ENCODE measurements around the gene TIMP2.

The TIMP2 gene

GRCh38 chr17:78831688-78832540 is 93.3 kb downstream of the TIMP2 start:
- Histone ChIP-seq H3K4me1 (ENCODE audit: insufficient read depth, low read length) (no peaks in the 10 kb centered on the region), H3K27me3 (ENCODE audit: insufficient read depth, low read length) (no peaks in the 10 kb centered on the region), H3K4me3 (ENCODE audit: low read length) (no peak overlapping the region), H3K9me3 (ENCODE audit: insufficient read depth, low read depth, low read length) (no peaks in the 10 kb centered on the region), H3K27ac (ENCODE audit: low read length) (no peak overlapping the region), H3K9ac (ENCODE audit: low read depth, low read length) (no peak overlapping the region), H3K36me3 (ENCODE audit: insufficient read depth, low read depth, low read length) (peaks cover 97% of the 10 kb centered on the region)

- peaks cover 97% of the 10 kb centered on the region for H3K36me3 ChIP-seq (ENCODE audit: insufficient read depth, low read depth, low read length)
Measured at GRCh38 chr17:78829477-78829876, 95.7 kb downstream of the TIMP2 start.

DNA sequence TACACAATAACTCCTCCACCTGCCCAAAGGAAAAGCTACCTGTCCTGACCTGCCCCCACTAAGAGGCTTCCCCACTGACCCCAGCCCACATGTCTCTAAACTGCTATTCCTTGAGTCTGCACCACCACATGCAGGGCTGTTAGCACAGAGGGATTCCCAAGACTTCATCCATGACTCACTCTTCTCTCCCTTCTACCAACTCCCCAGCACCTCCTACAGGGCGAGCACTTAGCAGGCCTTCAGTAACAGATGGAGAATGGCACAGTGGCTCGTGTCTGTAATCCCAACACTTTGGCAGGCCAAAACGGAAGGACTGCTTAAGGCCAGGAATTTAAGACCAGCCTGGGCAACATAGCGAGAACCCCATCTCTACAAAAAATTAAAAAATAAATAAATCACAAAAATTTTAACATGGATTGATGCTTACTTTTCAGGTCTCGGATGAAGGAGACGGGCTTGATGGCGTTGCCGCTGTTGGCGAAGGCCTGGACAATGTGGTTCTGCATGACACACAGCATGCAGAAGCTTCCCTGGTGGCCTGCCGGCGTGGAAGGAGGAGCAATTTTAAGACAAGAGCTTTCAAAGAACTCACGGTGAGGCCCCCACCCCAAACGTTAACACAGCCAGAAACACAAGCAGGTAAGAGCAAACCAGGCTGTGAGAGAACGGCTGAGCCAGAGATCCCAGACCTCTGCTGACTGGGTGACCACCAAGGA is 96.6 kb downstream of the TIMP2 start:
- Histone ChIP-seq H3K9ac (ENCODE audit: low read depth, low read length) (no peak overlapping the region; the same call in 1 of the 2 replicates), H3K36me3 (ENCODE audit: insufficient read depth, low read depth, low read length) (peaks cover 97% of the 10 kb centered on the region), H3K9me3 (ENCODE audit: insufficient read depth, low read depth, low read length) (no peaks in the 10 kb centered on the region), H3K27me3 (ENCODE audit: insufficient read depth, low read length) (no peaks in the 10 kb centered on the region), H3K4me3 (ENCODE audit: low read length) (no peak overlapping the region), H3K4me1 (ENCODE audit: insufficient read depth, low read length) (no peaks in the 10 kb centered on the region), H3K27ac (ENCODE audit: low read length) (no peak overlapping the region)

More at GRCh38 chr17:78829477-78829876, 95.7 kb downstream of the TIMP2 start:
- no peaks in the 10 kb centered on the region for H3K9me3 ChIP-seq (ENCODE audit: insufficient read depth, low read depth, low read length)
- H3K4me3 ChIP-seq (ENCODE audit: low read length): no peak overlapping the region
- H3K4me1 ChIP-seq (ENCODE audit: insufficient read depth, low read length): no peaks in the 10 kb centered on the region
- H3K9ac ChIP-seq (ENCODE audit: low read depth, low read length): no peak overlapping the region
- no peak overlapping the region for H3K27ac ChIP-seq (ENCODE audit: low read length)
- no peaks in the 10 kb centered on the region for H3K27me3 ChIP-seq (ENCODE audit: insufficient read depth, low read length)

GRCh38 chr17:78826836-78827509 is 98.2 kb downstream of the TIMP2 start:
- H3K27ac ChIP-seq (ENCODE audit: low read length): no peak overlapping the region
- peaks cover 95% of the 10 kb centered on the region for H3K36me3 ChIP-seq (ENCODE audit: insufficient read depth, low read depth, low read length)
- no peaks in the 10 kb centered on the region for H3K27me3 ChIP-seq (ENCODE audit: insufficient read depth, low read length)
- no peaks in the 10 kb centered on the region for H3K9me3 ChIP-seq (ENCODE audit: insufficient read depth, low read depth, low read length)
- no peak overlapping the region for H3K9ac ChIP-seq (ENCODE audit: low read depth, low read length)
- H3K4me3 ChIP-seq (ENCODE audit: low read length): no peak overlapping the region
- no peaks in the 10 kb centered on the region for H3K4me1 ChIP-seq (ENCODE audit: insufficient read depth, low read length)

DNA sequence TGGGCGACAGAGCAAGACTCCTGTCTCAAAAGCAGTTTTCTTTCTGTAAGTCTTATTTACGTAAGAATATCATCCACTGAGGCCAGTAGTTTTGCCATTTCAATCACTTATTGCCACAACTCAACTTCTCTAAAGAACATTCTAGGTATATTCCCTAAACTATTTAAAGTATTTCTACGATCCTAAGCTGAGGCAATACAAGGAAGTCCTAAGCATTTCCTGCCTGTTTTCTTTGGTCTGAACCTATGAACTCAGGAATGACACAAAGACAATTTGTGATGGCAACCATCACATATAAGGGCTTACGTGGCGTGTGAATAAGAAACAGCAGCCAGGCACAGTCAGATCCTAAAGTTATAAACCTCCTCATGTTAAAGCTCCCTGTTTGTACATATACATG is 98.8 kb downstream of the TIMP2 start:
- no peaks in the 10 kb centered on the region for H3K4me1 ChIP-seq (ENCODE audit: insufficient read depth, low read length)
- H3K4me3 ChIP-seq (ENCODE audit: low read length): no peak overlapping the region
- H3K9me3 ChIP-seq (ENCODE audit: insufficient read depth, low read depth, low read length): no peaks in the 10 kb centered on the region
- H3K9ac ChIP-seq (ENCODE audit: low read depth, low read length): no peak overlapping the region
- peaks cover 95% of the 10 kb centered on the region for H3K36me3 ChIP-seq (ENCODE audit: insufficient read depth, low read depth, low read length)
- no peaks in the 10 kb centered on the region for H3K27me3 ChIP-seq (ENCODE audit: insufficient read depth, low read length)
- no peak overlapping the region for H3K27ac ChIP-seq (ENCODE audit: low read length)

GRCh38 chr17:78825696-78826095 is 99.5 kb downstream of the TIMP2 start:
- Histone ChIP-seq H3K9ac (ENCODE audit: low read depth, low read length) (no peak overlapping the region), H3K4me3 (ENCODE audit: low read length) (no peak overlapping the region), H3K9me3 (ENCODE audit: insufficient read depth, low read depth, low read length) (no peaks in the 10 kb centered on the region), H3K27ac (ENCODE audit: low read length) (no peak overlapping the region), H3K27me3 (ENCODE audit: insufficient read depth, low read length) (no peaks in the 10 kb centered on the region), H3K36me3 (ENCODE audit: insufficient read depth, low read depth, low read length) (peaks cover 95% of the 10 kb centered on the region), H3K4me1 (ENCODE audit: insufficient read depth, low read length) (no peaks in the 10 kb centered on the region)

DNA sequence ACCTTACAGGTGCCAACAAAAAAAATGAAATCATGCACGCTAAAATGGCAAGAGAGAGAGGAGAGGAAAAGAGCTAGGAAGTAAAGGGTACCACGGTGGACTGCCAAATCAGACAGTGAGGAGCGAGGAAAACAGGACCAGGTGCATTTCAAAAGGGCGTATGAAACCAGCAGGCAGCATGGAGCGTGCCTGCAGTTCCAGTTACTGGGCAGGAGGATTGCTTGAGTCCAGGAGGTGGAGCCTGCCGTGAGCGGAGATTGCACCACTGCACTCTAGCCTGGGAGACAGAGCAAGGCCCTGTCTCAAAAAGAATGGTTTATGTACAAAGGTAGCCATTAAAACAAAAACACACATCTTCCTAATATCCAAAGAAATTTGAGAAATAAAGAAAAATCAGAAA is 100.9 kb downstream of the TIMP2 start:
- Histone ChIP-seq H3K9me3 (ENCODE audit: insufficient read depth, low read depth, low read length) (no peaks in the 10 kb centered on the region), H3K4me1 (ENCODE audit: insufficient read depth, low read length) (no peaks in the 10 kb centered on the region), H3K9ac (ENCODE audit: low read depth, low read length) (no peak overlapping the region), H3K27ac (ENCODE audit: low read length) (no peak overlapping the region), H3K4me3 (ENCODE audit: low read length) (no peak overlapping the region), H3K36me3 (ENCODE audit: insufficient read depth, low read depth, low read length) (peaks cover 95% of the 10 kb centered on the region), H3K27me3 (ENCODE audit: insufficient read depth, low read length) (no peaks in the 10 kb centered on the region)

DNA sequence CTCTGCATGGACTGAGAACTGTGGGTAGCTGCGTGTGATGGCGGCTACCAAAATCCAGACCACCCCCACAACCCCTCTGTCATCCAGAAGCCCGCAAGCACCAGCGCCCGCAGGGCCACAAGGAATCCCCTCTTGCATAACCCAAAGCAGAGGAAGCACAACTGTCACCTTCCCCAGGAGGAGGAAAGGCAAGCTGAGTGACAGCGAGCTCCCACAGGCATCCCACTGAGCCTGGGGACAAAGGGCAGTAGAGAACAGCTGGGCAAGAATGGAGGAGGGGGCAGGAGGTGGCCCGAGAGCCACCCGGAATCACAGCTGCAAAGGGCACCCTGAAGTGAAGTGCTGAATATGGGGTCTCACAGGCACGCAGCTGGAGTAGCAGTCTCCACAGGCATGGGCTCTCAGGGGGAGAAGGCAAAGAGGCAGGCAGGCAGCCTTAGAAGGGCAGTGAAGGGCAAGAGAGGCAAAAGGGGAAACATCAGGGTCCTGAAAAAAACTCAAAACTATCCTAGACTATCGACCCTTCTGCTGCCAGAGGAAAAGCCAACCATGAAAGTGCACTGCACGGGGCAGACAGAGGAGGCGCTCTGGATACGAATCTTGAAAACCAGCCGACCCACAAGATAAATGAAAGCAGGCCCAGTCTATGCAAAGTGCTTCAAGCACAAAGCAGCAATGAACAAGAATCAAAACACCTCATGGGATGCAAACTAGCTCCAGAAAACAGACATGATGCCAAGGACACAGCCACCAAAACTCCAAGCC is 101.7 kb downstream of the TIMP2 start:
- Histone ChIP-seq H3K27ac (ENCODE audit: low read length) (no peak overlapping the region), H3K4me1 (ENCODE audit: insufficient read depth, low read length) (no peaks in the 10 kb centered on the region), H3K27me3 (ENCODE audit: insufficient read depth, low read length) (no peaks in the 10 kb centered on the region), H3K4me3 (ENCODE audit: low read length) (no peak overlapping the region), H3K9me3 (ENCODE audit: insufficient read depth, low read depth, low read length) (no peaks in the 10 kb centered on the region), H3K9ac (ENCODE audit: low read depth, low read length) (no peak overlapping the region), H3K36me3 (ENCODE audit: insufficient read depth, low read depth, low read length) (peaks cover 95% of the 10 kb centered on the region)

- Histone ChIP-seq H3K27ac (ENCODE audit: low read length) (no peak overlapping the region), H3K9ac (ENCODE audit: low read depth, low read length) (no peak overlapping the region), H3K4me3 (ENCODE audit: low read length) (no peak overlapping the region), H3K36me3 (ENCODE audit: insufficient read depth, low read depth, low read length) (peaks cover 95% of the 10 kb centered on the region), H3K4me1 (ENCODE audit: insufficient read depth, low read length) (no peaks in the 10 kb centered on the region), H3K27me3 (ENCODE audit: insufficient read depth, low read length) (no peaks in the 10 kb centered on the region), H3K9me3 (ENCODE audit: insufficient read depth, low read depth, low read length) (no peaks in the 10 kb centered on the region)
Measured at GRCh38 chr17:78822552-78822951, 102.6 kb downstream of the TIMP2 start.

DNA sequence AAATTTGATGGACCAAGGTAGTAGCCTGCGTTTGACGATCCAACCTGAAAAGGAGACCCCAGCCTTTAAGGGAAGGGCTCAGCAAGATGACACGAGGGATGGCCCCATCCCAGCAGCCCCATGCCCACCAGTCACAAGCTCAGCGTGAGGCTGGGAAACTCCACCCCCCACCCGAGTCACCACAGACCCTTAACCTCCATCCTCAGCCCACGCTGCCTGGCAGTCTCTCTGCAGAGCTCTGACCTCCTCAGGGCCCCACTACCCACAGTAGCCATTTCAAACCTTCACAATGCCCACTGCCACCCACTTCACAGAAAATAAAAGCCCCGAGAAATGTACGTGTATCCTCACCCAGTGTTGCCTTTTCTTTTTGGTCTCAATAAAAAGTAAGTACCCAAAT is 103.2 kb downstream of the TIMP2 start:
- H3K36me3 ChIP-seq (ENCODE audit: insufficient read depth, low read depth, low read length): peaks cover 96% of the 10 kb centered on the region
- no peak overlapping the region for H3K27ac ChIP-seq (ENCODE audit: low read length)
- no peak overlapping the region for H3K4me3 ChIP-seq (ENCODE audit: low read length)
- no peak overlapping the region for H3K9ac ChIP-seq (ENCODE audit: low read depth, low read length)
- no peaks in the 10 kb centered on the region for H3K27me3 ChIP-seq (ENCODE audit: insufficient read depth, low read length)
- no peaks in the 10 kb centered on the region for H3K4me1 ChIP-seq (ENCODE audit: insufficient read depth, low read length)
- H3K9me3 ChIP-seq (ENCODE audit: insufficient read depth, low read depth, low read length): no peaks in the 10 kb centered on the region

GRCh38 chr17:78820841-78821240 is 104.3 kb downstream of the TIMP2 start:
- Histone ChIP-seq H3K4me1 (ENCODE audit: insufficient read depth, low read length) (no peaks in the 10 kb centered on the region), H3K36me3 (ENCODE audit: insufficient read depth, low read depth, low read length) (peaks cover 96% of the 10 kb centered on the region), H3K9me3 (ENCODE audit: insufficient read depth, low read depth, low read length) (no peaks in the 10 kb centered on the region), H3K27ac (ENCODE audit: low read length) (no peak overlapping the region), H3K27me3 (ENCODE audit: insufficient read depth, low read length) (no peaks in the 10 kb centered on the region), H3K9ac (ENCODE audit: low read depth, low read length) (no peak overlapping the region), H3K4me3 (ENCODE audit: low read length) (no peak overlapping the region)
